T-helper 2 cell treated with Interferon-gamma antibody and Interleukin-4, amounts not matched to agents 100 ng/mL and 5 ng/mL, for 36 hours (primary cell): ENCODE measurements around the gene UCHL5. TPM values are rescaled to one million over a fixed set of nuclear protein-coding genes. Genes with fewer than 3 reads are reported as not detected.
"Not testable (repeated sequence)": the region's sequence is repeated elsewhere in the genome, so short reads cannot be mapped to it uniquely, and the experiment has no call there.

ENCODE experiments used
- intact Hi-C: fragments of 100-400 bp; cut with micrococcal nuclease; formaldehyde crosslinking; loops from one replicate; pipeline ENCODE4 v1.15.1; 2023
- total RNA-seq: library from RNA; stranded (reverse); gene quantifications from 2 replicates; pipeline ENCODE4 v1.2.3, GENCODE V29; 2022

Gene UCHL5
- total RNA-seq, 1 donor from 2014 or later = 60.1 TPM

GRCh38 chr1:193066606-193067005 lies 7.4 kb upstream of the UCHL5 start:
- intact Hi-C loops = no loop called here

GRCh38 chr1:193065954-193066353 lies 6.8 kb upstream of the UCHL5 start:
- intact Hi-C loops = no loop called here

DNA sequence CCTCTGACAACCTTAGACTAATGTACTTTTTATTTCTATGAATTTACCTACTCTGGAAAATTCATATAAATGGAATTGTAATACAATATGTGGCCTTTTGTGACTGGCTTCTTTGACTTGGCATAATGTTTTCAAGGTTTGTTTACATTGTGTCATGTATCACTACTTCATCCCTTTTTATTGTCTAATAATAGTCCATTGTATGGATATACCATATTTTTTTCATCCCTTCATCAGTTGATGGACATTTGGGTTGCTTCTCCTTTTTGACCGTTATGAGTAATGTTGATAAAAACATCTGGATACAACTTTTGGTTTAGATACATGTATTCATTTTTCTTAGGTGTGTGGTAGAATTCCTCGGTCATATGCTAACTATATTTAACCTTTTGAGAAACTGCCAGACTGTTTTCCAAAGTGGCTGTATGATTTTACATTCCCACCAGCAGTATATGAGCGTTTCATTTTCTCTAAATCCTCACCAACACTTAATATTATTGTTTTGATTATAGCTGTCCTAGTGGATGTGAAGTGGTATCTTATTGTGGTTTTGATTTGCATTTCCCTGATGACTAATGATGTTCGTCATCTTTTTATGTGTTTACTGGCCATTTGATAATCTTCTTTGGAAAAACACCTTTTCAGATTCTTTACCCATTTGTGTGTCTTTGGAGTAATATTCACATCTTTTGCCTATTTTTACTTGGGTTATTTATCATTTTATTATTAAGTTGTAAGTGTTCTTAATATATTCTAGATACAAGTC lies 3.7 kb upstream of the UCHL5 start:
- intact Hi-C loops = no loop called here

- intact Hi-C loops = loop anchor here (1.0 kb wide), 1 partner anchor 9 kb away; no protein-coding TSS in a partner anchor
Observed at GRCh38 chr1:193060938-193061337, 1.8 kb upstream of the UCHL5 start.

- intact Hi-C loops = no loop called here
Observed at GRCh38 chr1:193060406-193060805, 1.2 kb upstream of the UCHL5 start.

DNA sequence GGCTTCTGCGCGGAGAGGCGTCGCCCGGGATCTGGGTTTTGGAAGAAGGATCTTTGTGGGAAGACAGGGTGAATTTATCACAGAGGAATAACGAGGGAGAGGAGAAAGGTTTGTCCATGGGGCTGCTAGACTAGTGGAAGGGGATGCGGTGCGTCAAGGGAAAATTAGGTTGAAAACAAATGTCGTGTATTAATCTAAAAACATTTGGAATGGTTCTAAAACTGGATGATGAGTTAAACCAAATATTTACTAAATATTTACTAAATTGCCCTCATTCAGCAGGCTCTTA lies 899 bp upstream of the UCHL5 start:
- intact Hi-C loops = no loop called here

DNA sequence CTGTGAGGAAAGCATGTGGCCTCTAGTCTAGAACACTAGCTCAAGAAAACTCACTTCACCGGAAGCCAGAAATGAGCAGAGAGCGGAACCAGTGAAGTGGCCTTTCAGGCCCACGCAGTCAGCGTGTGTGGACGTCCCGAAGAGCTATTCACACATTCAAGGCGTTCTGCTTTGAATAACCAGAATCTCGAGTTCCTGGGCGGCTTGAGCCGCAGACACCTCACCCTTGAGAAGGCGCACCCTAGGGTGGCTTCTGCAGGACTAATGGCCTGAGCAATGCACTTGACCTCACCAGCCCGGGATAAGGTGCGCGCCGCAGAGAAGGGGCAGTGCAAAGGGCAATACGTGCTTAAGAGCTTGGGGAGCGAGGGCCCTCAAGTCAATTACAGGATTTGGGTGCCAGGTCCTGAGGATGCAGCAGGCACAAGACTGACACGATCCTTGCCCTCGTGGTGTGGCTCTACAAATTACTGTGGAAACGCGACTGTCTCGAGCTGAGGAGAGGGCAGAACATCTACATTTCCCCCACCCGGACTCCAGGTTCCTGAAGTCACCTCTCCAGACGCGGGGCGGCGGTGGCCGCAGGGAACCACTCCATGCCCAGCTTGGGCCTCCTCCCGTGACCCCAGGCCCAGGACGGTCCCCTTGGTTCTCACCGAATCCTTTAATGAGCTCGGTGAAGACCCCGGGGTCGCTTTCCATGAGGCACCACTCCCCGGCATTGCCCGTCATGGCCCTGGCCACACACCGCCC lies 455 bp downstream of the UCHL5 start:
- intact Hi-C loops = loop anchor here (1.0 to 10.0 kb wide), 6 partner anchors 47 to 542 kb away; partner anchors contain the start of genes CDC73, GLRX2 and RGS1

GRCh38 chr1:193054169-193054675 lies 4.9 kb downstream of the UCHL5 start:
- intact Hi-C loops = loop anchor here (10.0 kb wide), 1 partner anchor 481 kb away; no protein-coding TSS in a partner anchor

DNA sequence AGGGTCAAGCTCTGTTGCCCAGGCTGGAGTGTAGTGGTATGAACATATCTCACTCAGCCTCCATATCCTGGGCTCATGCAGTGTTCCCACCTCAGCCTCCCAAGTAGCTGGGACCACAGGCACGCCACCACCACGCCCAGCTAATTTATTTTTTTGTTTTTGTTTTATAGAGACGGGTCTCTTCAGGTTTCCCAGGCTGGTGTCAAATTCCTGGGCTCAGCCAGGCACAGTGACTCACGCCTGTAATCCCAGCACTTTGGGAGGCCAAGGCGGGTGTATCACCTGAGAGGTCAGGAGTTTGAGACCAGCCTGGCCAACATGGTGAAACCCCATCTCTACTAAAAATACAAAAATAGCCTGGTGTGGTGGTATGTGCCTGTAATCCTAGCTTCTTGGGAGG lies 10.2 kb downstream of the UCHL5 start:
- intact Hi-C loops = not testable (repeated sequence)

DNA sequence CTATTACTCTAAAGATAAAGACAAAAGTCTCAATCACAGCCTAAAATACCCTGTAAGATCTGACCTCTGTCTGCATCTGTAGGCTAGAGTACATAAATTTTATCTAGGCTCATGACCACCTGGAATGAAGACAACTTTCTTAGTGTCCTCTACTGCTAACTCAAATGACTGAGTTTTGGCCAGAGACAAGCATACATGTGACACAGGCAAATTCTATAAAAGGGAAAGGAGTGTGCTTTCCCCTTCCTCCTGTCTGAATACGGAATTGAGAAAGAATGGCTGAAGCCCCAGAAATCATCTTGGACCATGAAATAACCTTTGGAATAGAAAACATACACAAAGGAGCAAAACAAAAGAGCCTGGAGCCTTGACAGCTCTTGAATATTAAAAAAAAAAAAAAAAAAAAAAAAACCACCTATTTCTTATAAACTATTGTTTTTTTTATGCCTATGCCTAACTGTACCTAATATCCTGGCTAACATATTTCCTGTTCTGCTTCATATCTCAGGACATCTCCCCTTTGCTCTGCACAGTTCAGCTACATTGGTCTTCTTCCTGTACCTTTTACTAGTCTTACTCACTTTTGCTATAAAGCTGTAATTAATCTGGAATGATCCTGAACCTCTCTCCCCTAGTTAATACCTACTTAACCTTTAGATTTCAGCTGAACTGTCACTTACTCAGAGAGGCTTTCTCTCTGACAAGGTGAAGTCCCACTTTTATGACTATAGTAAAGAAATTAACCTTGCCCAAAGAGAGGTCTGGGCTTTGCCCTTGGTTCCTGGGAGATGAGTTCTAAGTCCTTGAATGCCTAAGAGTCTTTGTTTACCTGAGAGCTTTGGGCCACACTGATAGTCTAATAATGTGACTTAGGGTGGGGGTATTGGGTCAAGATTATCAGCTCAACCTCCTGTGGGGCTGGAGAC lies 16.1 kb downstream of the UCHL5 start:
- intact Hi-C loops = no loop called here

DNA sequence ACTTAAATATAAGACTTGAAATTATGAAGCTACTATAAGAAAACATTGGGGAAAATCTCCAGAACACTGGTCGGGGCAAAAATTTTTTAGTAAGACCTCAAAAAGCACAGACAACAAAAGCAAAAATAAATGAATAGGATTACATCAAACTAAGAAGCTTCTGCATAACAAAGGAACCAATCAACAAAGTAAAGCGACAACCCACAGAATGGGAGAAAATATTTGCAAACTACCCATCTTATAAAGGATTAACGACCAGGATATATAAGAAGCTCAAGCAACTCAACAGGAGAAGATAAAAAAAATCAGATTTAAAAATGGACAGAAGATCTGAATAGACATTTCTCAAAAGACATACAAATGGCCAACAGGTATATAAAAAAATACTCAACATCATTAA lies 19.1 kb downstream of the UCHL5 start:
- intact Hi-C loops = no loop called here

DNA sequence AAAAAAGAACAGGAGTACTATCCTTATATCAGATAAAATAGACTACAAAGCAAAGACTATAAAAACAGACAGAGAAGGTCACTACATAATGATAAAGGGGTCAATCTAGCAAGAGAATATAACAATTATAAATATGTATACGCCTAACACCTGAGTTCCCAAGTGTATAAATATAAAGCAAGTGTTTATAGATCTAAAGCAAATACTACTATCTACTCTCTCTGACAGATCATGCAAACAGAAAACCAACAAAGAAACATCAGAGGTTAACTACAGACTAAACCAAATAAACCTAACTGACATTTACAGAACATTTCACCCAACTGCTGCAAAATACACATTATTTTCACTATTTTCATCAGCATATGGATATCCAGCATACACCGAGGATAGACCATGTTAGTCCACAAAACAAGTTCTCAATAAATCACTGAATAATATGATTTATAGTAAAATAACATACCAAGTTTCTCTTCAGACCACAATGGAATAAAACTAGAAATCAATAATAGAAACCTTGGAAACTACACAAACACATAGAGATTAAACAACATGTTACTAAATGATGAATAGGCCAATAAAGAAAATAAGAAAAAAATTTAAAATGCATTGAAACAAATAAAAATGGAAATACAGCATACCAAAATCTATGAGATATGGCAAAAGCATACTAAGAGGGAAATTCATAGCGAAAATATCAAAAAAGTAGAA lies 22.7 kb downstream of the UCHL5 start:
- intact Hi-C loops = no loop called here

DNA sequence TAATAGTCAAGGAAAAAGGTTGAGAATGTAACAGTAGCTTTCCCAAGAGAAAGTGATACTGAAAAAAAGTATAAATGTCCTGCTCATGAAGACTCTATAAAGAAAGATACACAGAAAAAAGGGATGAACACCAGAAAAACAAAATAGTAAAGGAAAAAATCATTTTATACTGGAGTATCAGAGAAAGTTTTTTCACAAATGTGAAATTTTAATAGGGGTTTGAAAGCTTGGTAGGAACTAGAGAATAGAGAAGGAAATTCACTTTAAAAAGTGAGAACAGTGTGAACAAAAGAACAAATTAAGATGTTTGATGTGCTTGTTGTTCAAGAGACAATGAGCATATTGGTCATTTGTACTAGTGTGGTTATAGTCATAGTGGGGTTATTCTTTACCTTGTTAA lies 25.6 kb downstream of the UCHL5 start:
- intact Hi-C loops = no loop called here

DNA sequence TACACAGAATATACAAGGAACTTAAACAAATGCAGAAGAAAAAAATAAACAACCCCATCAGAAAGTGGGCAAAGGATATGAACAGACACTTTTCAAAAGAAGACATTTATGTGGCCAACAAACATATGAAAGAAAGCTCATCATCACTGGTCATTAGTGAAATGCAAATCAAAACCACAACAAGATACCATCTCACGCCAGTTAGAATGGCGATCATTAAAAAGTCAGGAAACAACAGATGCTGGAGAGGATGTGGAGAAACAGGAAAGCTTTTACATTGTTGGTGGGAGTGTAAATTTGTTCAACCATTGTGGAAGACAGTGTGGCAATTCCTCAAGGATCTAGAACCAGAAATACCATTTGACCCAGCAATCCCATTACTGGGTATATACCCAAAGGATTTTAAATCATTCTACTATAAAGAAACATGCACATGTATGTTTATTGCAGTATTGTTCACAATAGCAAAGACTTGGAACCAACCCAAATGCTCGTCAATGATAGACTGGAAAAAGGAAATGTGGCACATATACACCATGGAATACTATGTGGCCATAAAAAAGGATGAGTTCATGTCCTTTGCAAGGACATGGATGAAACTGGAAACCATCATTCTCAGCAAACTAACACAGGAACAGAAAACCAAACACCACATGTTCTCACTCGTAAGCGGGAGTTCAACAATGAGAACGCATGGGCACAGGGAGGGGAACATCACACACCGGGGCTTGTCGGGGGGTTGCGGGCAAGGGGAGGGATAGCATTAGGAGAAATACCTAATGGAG lies 26.3 kb downstream of the UCHL5 start:
- intact Hi-C loops = not testable (repeated sequence)

DNA sequence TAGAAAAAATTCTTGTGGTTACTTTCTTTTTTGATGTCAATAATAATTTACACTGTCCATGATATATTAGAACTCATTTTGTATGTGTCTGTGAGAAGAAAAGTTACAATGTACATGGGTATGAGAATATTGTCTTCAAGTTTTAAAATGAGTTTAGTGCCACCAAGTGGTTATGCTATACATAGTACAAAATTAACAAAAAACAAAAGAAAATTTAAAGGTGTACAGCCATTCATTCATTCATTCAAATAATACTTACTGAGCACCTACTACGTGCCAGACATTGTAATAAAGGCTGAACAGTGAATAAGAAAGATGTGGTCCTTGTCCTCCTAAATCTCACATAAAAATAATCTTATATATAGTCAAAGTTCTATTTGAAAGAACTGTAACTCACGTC lies 27.7 kb downstream of the UCHL5 start:
- intact Hi-C loops = loop anchor here (2.0 kb wide), 1 partner anchor 223 kb away; the partner anchor contains the start of gene RGS2

- intact Hi-C loops = loop anchor here (2.0 kb wide), 1 partner anchor 221 kb away; the partner anchor contains the start of gene RGS2
Observed at GRCh38 chr1:193030280-193030679, 28.9 kb downstream of the UCHL5 start.

DNA sequence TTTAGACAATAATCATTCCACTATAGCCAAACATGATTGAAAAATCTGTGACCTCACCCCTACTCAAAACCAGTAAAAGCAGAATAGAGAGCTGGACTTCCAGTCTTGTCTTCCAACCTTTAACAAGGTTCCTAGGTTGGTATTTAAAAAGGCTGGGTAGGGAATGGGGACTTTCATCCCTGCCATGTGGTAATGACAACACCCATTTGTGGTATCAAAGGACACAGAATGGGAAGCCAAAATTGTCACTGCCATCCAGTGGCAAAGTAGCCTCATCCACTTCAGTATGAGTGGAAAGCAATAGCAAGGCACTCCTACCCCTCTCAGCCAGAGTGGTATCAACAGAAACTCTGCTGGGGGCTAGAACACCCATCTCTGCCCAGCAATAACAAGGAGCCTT lies 33.9 kb downstream of the UCHL5 start:
- intact Hi-C loops = no loop called here

- intact Hi-C loops = loop anchor here (1.0 to 10.0 kb wide), 3 partner anchors 213 to 545 kb away; no protein-coding TSS in a partner anchor
Observed at GRCh38 chr1:193019442-193020026, 39.6 kb downstream of the UCHL5 start.

DNA sequence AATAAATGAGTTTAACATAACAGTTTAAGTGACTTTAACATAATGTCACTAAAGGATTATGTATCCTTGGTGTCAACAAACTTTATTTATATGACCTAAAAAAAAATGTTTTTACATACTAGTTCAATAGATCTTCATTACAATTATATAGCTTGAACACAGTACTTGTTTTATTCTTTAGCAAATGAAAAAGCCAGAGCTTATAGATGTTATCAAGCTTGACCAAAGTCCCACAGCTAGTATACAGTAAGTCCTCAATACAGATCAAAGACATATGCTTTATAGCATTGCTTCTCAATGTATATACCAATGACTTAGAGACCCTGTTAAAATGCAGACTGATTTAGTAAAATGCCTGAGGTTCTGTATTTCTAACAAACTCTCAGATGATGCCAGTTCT lies 42.4 kb downstream of the UCHL5 start:
- intact Hi-C loops = loop anchor here (10.0 kb wide), 1 partner anchor 402 kb away; no protein-coding TSS in a partner anchor
